Stimulated activated CD4-positive, alpha-beta T cell treated with anti-CD3 and anti-CD28 coated beads, Interleukin-12 subunit alpha, Interleukin-12 subunit beta, amount 100 ng/mL, for 24 hours (primary cell): ENCODE data around the gene MUC6.

Experiments
- DNase-seq, 2 experiments: peaks; one replicate each; pipeline ENCODE4 v3.0.0-alpha.2; 2020; ENCODE audit warnings: low read depth in 2 of 2

The MUC6 gene

GRCh38 chr11:1038361-1038760, 1.8 kb upstream of the MUC6 start:
- DNase-seq = no peak

GRCh38 chr11:1037506-1038055, 1.1 kb upstream of the MUC6 start:
- no peak for DNase-seq

- no peak for DNase-seq
Observed at GRCh38 chr11:1036931-1037330, 413 bp upstream of the MUC6 start.

DNA sequence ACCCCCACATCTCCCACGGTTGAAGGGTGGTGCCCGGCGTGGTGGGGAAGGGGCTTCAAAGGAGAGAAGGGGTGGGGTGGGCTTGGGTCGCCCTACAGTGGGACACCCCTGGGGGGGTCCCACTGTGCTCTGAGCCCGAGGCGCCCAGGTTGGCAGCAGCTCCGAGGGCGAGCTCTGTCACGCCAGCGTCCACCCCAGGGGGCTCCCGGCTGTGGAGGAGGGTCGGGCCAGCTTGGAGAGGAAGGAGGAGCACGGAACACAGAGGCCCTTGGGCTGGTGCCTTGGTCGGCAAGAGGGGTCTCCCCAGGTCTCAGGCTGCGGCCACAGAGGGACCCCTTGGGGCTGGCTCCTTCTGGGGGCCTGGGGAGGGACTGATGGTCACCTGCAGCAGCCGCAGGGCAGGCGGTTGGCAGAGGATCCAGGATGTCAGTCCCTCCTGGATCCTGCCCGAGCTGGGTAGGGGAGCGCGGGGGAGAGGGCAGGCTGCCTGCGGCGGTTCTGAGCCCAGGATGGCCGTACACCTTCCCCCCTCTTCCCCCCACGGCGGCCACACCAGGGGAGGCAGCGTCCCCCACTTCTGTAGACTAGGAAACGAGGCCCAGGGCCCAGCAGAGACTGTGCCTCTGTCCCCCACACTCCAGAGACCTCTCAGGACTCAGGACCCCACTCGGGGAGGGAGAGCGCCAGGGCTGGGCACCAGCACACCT, 788 bp downstream of the MUC6 start:
- no peak for DNase-seq

- no peak for DNase-seq
Observed at GRCh38 chr11:1034456-1035295, 1.8 kb downstream of the MUC6 start.

- no peak for DNase-seq
Observed at GRCh38 chr11:1034001-1034400, 2.5 kb downstream of the MUC6 start.

GRCh38 chr11:1033016-1033798, 3.3 kb downstream of the MUC6 start:
- no peak for DNase-seq

DNA sequence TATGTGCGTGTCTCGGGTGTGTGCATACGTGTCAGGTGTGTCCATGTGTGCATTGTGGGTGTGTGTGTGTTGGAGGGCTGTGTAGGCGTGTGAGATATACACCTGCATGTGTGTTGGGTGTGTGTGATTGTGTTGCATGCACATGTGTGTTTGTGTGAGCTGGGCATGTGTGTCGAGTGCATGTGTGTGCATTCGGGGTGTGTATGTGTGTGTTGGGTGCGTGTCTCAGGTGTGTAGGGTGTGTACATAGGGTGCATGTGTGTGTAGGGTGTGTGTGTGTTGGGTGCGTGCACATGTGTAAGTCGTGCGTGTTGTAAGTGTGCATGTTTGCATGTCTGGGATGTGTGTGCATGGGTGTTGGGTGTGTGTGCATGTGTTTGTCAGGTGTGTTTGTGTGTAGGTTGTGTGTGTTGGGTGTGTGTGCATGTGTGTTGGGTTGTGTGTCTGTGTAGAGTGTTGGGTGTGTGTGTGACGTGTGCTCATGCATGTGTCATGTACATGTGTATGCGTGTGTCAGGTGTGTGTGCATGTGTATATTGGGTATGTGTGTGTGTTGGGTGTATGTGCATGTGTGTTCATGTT, 4.1 kb downstream of the MUC6 start:
- DNase-seq = no peak

- DNase-seq = no peak
Observed at GRCh38 chr11:1031121-1031899, 5.2 kb downstream of the MUC6 start.

DNA sequence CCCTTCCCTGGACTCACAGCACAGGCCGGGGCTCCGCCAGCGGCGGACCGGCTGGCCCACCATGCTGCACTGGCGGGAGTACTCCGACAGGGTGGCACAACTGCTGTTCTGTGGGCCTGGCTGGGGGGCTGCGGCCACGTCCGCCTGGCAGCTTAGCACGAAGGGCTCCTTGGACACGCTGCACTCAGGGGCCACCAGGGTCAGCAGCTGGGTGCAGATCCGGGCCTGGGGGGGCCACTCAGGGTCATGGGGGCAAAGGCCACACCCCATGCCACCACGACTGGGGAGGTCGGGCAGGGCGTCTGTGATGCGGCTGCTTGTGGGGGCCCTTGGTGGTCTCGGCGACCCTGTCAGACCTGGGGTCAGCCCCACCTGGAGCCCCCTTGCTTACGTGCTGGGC, 6.0 kb downstream of the MUC6 start:
- DNase-seq = no peak

DNA sequence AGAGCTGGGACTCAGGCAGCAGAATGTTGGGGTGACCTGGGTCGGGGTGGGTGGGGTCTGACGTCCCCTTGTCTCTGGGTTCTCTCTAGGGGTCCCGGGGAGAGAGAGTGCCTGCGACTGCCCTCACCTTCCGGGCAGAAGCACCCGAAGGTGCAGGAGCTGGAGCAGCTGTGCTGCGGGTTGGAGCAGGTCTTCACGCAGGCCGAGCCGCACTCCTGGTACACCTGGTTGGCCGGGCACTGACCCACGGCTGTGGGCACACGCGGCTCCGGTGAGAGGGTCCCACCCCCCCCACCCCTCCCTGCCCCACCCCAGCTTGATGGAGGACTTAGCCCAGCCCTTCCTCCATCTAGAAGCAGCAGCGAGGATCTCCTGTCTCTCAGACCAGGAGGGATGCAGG, 6.4 kb downstream of the MUC6 start:
- DNase-seq = no peak

DNA sequence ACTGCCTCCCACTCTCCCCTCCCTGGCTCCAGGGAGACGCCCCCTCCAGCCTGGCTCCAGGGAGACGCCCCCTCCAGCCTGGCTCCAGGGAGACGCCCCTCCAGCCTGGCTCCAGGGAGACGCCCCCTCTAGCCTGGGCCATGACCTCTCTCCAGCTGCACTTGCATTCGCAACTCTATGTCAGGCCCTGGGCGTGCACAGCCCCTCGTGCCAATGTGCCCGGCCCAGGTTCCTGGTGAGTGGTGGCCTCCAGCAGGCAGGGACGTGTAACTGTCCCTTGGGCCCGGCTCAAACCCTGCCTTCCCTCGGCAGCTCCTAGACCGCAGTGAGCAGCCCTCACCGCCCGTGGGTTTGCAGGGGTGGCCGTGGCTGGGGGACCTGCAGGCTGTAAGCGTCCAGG, 6.9 kb downstream of the MUC6 start:
- no peak for DNase-seq

DNA sequence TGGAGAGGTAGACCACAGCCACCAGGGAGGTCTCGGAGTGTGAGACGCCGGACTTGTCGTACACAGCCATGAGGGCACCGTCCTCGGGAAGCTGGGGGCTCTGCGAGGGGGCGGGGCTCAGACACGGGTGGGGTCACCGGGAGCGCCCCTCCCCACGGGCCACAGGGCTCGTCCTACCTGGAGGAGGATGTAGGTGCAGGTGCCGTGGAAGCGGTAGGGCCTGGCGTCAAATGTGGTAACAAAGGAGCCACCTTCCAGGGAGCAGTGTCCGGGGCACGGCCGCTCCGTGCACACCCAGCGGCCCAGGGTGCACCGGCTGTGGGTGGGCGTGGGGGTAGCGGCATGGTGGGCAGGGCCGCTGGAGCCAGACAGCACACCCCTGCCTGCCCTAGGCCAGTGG, 7.5 kb downstream of the MUC6 start:
- DNase-seq = no peak

DNA sequence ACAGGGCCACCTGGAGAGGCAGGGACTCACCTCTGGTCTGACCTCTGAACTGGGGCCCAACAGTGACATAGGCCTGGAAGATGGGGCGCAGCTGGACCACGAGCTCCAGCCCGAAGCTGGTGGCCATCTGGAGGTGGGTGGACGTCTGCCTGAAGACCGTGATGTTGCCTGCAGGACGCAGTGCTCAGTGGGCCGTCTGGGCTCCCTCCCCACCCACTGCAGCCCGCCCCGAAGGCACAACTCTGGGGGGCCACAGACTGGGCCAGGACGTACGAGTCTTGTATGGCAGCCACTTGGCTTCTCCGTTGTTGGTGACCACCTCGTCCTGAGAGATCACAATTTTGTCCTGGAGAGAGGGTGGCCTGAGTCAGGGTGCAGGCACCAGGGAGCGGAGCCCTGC, 7.9 kb downstream of the MUC6 start:
- DNase-seq = no peak

GRCh38 chr11:1028291-1028540, 8.3 kb downstream of the MUC6 start:
- DNase-seq = no peak

DNA sequence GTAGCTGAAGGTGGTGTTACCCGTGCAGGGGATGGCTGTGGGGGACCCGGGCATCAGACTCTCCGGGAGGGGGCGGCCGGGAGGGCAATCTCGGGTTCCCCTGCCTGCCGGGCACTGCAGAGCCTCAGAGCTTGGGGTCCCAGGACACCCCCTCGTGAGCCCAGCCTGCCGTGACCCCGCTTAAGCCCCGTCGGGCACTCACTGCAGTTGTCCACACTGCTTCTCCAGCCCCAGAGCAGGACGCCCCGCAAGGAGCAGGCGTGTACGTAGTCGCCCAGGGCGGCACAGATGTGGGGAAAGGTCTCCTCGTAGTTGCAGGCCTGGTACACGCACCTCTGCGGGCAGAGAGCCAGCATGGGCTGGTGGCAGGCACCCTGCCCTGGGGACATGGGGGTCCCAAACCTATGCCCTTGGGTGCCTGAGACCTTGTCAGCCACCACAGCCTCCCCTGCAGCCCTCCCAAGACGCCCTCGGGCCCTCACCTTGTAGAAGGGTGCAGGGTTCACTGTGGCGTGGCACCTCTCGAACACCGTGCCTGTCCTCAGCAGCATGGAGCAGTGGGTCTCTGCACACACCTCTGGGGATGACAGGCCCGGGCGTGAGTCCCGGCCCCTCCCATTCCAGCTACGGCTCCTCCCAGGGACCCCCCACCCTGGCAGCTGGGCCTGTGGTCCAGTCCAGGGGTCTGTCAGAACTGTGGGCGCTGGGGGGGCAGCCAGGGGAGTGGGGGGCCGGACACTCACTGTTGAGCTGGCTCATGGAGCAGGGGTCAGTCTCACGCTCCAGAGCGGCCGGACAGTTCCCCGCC, 8.8 kb downstream of the MUC6 start:
- no peak for DNase-seq

GRCh38 chr11:1026641-1027482, 9.7 kb downstream of the MUC6 start:
- no peak for DNase-seq

DNA sequence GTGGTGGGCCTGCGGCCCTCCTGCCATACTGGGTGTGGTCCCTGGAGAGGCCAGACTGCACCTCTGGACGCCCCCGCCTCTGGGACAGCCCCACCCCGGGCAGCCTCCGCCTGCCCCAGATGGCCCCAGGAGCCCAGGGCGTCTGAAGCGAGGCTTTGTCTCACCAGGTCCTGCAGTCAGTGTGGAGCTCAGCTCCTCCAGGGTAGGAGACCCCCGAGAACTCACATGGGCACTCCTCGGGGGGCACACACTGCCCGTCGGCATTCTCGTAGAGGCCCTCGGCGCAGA, 10.4 kb downstream of the MUC6 start:
- DNase-seq = no peak

DNA sequence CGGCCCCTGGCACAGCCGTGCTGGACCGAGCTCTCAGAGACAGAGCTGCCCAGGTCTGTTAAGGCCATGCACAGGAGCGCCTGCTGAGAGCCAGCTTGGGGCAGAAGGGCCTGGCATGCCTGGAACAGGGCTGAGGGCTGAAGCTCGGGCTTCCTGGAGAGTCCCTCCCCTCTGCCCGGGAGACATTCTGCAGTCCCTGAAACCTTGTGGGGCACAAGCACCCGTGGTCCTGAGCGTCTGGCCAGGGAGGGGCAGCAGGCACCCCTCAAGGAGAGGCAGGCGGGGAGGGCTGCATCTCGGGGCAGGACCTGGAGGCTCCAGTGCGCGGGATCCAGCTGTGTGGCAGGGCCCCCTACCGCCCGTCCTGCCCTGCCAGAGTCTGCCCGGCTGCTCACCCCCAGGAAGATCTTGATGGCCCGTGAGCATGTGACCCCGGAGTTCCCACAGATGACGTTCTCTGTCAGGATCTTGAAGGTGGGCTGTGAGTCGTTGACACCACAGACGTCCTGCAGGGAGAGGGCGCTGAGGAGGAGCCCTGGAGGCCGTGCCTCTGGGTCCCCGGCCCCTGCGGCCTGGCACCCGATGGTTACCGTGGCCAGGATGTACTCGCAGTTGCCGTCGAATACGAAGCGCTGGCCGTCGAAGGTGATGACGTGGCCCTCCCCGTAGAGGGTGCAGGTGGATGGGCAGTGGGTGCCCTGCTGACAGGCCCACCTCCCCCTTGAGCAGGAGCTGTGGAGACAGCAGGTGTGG, 10.9 kb downstream of the MUC6 start:
- no peak for DNase-seq
